Neural progenitor cell (in vitro differentiated cells): ENCODE measurements around the gene TRPM6. TPM values are rescaled to one million over a fixed set of nuclear protein-coding genes. Genes with fewer than 3 reads are reported as not detected.

Experiments used
- DNase-seq: peaks from one replicate; pipeline ENCODE4 v3.0.0-alpha.2; 2016; ENCODE audit warnings: low spot score
- H2AFZ ChIP-seq: fragments of 200-600 bp; sonication (generic); replicated peaks from 2 replicates; pipeline ENCODE4 v1.6.1; 2016; ENCODE audit warnings: antibody characterized with exemption
- H3F3A ChIP-seq: fragments of 200-600 bp; sonication (generic); 2 replicates; pipeline ENCODE4 v1.6.1; 2016; ENCODE audit warnings: antibody characterized with exemption, low read depth
- H3K27ac ChIP-seq: fragments of 200-600 bp; sonication (generic); 2 replicates; pipeline ENCODE4 v1.5.1; 2016; ENCODE audit warnings: mild to moderate bottlenecking
- H3K27me3 ChIP-seq: fragments of 200-600 bp; sonication (generic); 2 replicates; pipeline ENCODE4 v1.6.1; 2016; ENCODE audit warnings: mild to moderate bottlenecking, moderate library complexity
- H3K36me3 ChIP-seq: fragments of 200-600 bp; sonication (generic); 2 replicates; pipeline ENCODE4 v1.5.1; 2016
- H3K4me1 ChIP-seq: fragments of 200-600 bp; sonication (generic); 2 replicates; pipeline ENCODE4 v1.6.1; 2016; ENCODE audit warnings: mixed run types
- H3K4me2 ChIP-seq: fragments of 200-600 bp; sonication (generic); 2 replicates; pipeline ENCODE4 v1.6.1; 2016
- H3K4me3 ChIP-seq: fragments of 200-600 bp; sonication (generic); 2 replicates; pipeline ENCODE4 v1.5.1; 2016
- H3K79me2 ChIP-seq: fragments of 200-600 bp; sonication (generic); 2 replicates; pipeline ENCODE4 v1.6.1; 2016; ENCODE audit warnings: low read depth
- H3K9ac ChIP-seq: fragments of 200-600 bp; sonication (generic); 2 replicates; pipeline ENCODE4 v1.6.1; 2016
- H3K9me3 ChIP-seq: fragments of 200-600 bp; sonication (generic); 2 replicates; pipeline ENCODE4 v1.5.1; 2016; ENCODE audit warnings: low read depth
- H4K20me1 ChIP-seq: fragments of 200-600 bp; sonication (generic); 2 replicates; pipeline ENCODE4 v1.6.1; 2016; ENCODE audit warnings: low read depth
- H3K27ac Mint-ChIP-seq: 3 replicates; pipeline ENCODE4 v1.8.0; 2021; ENCODE audit warnings: mixed read lengths
- H3K27me3 Mint-ChIP-seq: 2 replicates; pipeline ENCODE4 v1.8.0; 2022; ENCODE audit warnings: low read depth, mild to moderate bottlenecking, inconsistent platforms, moderate library complexity, mixed read lengths; ENCODE audit not compliant: insufficient read depth
- H3K36me3 Mint-ChIP-seq: 3 replicates; pipeline ENCODE4 v1.8.0; 2021; ENCODE audit warnings: mixed read lengths
- H3K4me1 Mint-ChIP-seq: 3 replicates; pipeline ENCODE4 v1.8.0; 2021; ENCODE audit warnings: mixed read lengths
- H3K4me3 Mint-ChIP-seq: 3 replicates; pipeline ENCODE4 v1.8.0; 2021; ENCODE audit warnings: mild to moderate bottlenecking, moderate library complexity, mixed read lengths
- H3K9me3 Mint-ChIP-seq: 3 replicates; pipeline ENCODE4 v1.8.0; 2020; ENCODE audit warnings: mixed read lengths
- CTCF ChIP-seq: fragments of 200-600 bp; sonication (generic); IDR thresholded peaks from 2 replicates; pipeline ENCODE4 v1.5.1; 2017; ENCODE audit warnings: antibody characterized with exemption, mild to moderate bottlenecking
- EZH2 ChIP-seq: fragments of 200-600 bp; sonication (generic); IDR thresholded peaks from 2 replicates; pipeline ENCODE4 v1.6.1; 2017; ENCODE audit warnings: antibody characterized with exemption, mild to moderate bottlenecking, moderate library complexity
- EZH2phosphoT487 ChIP-seq: fragments of 200-600 bp; sonication (generic); IDR thresholded peaks from 2 replicates; pipeline ENCODE4 v1.6.1; 2017; ENCODE audit warnings: antibody characterized with exemption
- total RNA-seq: library from RNA; depleted of rRNA; stranded (reverse); fragments of >200 nt; gene quantifications from 2 replicates; pipeline ENCODE4 v1.2.3, GENCODE V29; 2015; ENCODE audit warnings: low replicate concordance

TRPM6 gene
- total RNA-seq, 1 donor from 2014 or later = not detected

GRCh38 chr9:74859786-74860185 is 27.9 kb downstream of the TRPM6 start:
- no peak overlapping the region for H3K9ac ChIP-seq
- Mint-ChIP-seq H3K4me3 (no peak overlapping the region), H3K9me3 (no peaks in the 10 kb centered on the region), H3K27me3 (no peaks in the 10 kb centered on the region), H3K27ac (no peak overlapping the region), H3K36me3 (no peaks in the 10 kb centered on the region), H3K4me1 (no peaks in the 10 kb centered on the region)
- H3K4me3 ChIP-seq = no peak overlapping the region
- TF ChIP-seq EZH2phosphoT487 = no peak
- TF ChIP-seq CTCF = no peak
- TF ChIP-seq EZH2 = no peak
- H3K4me2 ChIP-seq = no peak overlapping the region
- H4K20me1 ChIP-seq = no peaks in the 10 kb centered on the region
- no peak overlapping the region for H2AFZ ChIP-seq
- DNase-seq = no peak
- no peaks in the 10 kb centered on the region for H3K27me3 ChIP-seq
- H3K79me2 ChIP-seq = no peaks in the 10 kb centered on the region
- no peaks in the 10 kb centered on the region for H3K9me3 ChIP-seq
- H3F3A ChIP-seq = no peaks in the 10 kb centered on the region
- H3K27ac ChIP-seq = no peak overlapping the region
- no peaks in the 10 kb centered on the region for H3K36me3 ChIP-seq
- no peaks in the 10 kb centered on the region for H3K4me1 ChIP-seq

DNA sequence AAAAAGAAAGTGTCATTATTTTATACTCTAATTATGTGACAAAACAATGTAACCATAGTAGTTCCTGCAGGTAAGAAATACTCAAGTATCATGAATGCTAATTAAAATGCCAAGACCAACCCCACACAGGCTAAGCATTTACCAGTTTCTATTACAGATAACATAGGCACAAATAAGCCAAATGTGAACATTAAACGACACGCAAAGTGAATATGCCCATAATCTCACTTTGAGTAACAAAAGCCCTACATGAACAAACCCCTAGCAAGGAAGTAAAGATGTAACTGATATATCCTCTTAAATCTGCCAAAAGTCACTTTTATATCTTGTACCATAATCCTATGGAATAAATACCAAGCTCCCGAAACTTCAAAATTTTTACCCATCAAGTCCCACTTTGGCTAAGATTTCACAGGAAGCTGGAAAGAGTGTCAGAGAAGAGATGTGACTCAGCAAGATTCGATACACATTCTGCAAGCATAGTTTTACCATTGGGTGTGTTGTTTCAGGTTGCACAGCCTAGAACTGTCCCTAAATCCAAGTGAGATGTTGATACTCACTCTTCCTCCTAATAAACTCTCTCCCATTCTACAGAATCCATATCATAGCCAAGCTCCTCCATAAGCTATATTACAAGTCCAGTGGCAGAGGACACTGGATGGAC is 28.8 kb downstream of the TRPM6 start:
- Histone ChIP-seq H3K36me3 (no peaks in the 10 kb centered on the region), H3K4me1 (no peaks in the 10 kb centered on the region), H3K4me2 (no peak overlapping the region), H3K4me3 (no peak overlapping the region), H3K9ac (no peak overlapping the region), H3K27me3 (no peaks in the 10 kb centered on the region), H3K79me2 (no peaks in the 10 kb centered on the region), H2AFZ (peak overlapping the region; percentile 34), H3K9me3 (no peaks in the 10 kb centered on the region), H4K20me1 (no peaks in the 10 kb centered on the region), H3K27ac (no peak overlapping the region), H3F3A (no peaks in the 10 kb centered on the region)
- H3K9me3 Mint-ChIP-seq = no peaks in the 10 kb centered on the region
- H3K4me1 Mint-ChIP-seq = no peaks in the 10 kb centered on the region
- no peaks in the 10 kb centered on the region for H3K27me3 Mint-ChIP-seq
- no peaks in the 10 kb centered on the region for H3K36me3 Mint-ChIP-seq
- no peak for TF ChIP-seq EZH2phosphoT487
- TF ChIP-seq EZH2 = no peak
- TF ChIP-seq CTCF = no peak
- DNase-seq = no peak
- H3K4me3 Mint-ChIP-seq = no peak overlapping the region
- H3K27ac Mint-ChIP-seq = no peak overlapping the region

GRCh38 chr9:74856989-74857388 is 30.7 kb downstream of the TRPM6 start:
- Histone ChIP-seq H3K27ac (no peak overlapping the region), H2AFZ (no peak overlapping the region), H3K4me3 (no peak overlapping the region), H3K4me1 (no peaks in the 10 kb centered on the region), H3K79me2 (no peaks in the 10 kb centered on the region), H4K20me1 (no peaks in the 10 kb centered on the region), H3K9ac (no peak overlapping the region), H3K9me3 (no peaks in the 10 kb centered on the region), H3K27me3 (no peaks in the 10 kb centered on the region), H3F3A (no peaks in the 10 kb centered on the region), H3K4me2 (no peak overlapping the region), H3K36me3 (no peaks in the 10 kb centered on the region)
- TF ChIP-seq CTCF = no peak
- H3K27ac Mint-ChIP-seq = no peak overlapping the region
- H3K36me3 Mint-ChIP-seq = no peaks in the 10 kb centered on the region
- H3K9me3 Mint-ChIP-seq = no peaks in the 10 kb centered on the region
- no peaks in the 10 kb centered on the region for H3K27me3 Mint-ChIP-seq
- H3K4me1 Mint-ChIP-seq = no peaks in the 10 kb centered on the region
- DNase-seq = no peak
- H3K4me3 Mint-ChIP-seq = no peak overlapping the region
